GM18870 (cell line): ENCODE data around the gene SLC48A1.

ENCODE experiments used
- ATAC-seq: cut with Tn5 transposase; IDR thresholded peaks from one replicate; pipeline ENCODE4 v1.9.1; 2021; ENCODE audit warnings: moderate library complexity; ENCODE audit not compliant: unreplicated experiment

SLC48A1 gene

DNA sequence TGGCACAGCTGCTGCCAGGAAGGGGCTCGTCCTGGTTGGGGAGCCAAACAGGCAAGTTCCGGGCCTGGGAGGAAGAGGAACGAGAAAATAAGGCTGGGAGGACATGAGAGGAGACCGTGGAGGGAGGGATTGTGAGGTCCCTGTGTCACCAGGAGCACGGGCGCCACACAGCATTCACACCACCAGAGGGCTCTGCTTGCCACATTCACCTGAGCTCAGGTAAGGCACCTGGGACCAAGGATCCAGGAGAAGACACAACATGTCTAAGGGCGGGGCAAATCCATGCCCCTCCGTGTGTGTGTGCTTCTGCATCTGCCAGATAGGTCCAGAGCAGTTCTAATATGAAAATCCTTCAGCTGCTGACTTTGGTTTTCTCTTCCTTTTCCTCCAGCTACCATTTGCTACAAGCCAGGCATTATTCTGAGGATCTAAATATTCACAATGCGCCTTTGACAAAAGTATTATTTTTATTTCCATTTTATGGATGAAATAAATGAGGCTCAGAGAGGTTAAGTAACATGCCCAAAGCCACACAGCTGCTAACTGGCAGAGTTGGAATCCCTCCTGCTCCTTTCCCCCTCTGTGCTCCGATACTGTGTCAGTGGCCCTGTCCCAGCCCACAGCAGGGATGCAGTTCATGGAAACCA, 28.9 kb upstream of the SLC48A1 start:
- no peak for ATAC-seq

- ATAC-seq, result no peak
Observed at GRCh38 chr12:47744778-47745436, 28.1 kb upstream of the SLC48A1 start.

DNA sequence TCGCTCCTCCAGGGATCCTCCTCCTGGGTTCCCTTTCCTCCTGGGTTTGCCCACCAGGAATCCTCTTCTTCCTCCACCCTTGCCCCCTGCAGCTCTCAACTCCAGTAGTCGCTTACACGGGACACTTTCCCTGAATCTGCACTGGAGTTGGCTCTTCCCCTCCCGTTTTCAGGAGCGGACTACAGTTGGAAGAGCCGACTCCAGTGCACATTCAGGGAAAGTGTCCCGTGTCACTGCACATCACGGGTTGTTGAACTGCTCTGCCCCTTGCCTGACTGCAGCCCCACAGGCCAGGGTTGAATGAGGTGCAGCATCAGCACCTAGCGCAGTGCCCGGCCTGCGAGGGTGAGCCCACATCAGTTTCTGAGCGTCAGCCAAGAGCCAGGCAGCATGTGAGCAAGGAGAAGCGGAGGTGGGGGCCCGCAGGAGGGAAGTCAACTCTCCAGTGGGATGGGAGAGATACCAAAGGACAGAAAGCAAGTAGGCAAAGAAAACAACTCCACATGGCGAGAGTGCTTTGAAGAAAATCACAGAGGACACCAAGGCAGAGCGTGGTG, 27.5 kb upstream of the SLC48A1 start:
- ATAC-seq, result no peak

DNA sequence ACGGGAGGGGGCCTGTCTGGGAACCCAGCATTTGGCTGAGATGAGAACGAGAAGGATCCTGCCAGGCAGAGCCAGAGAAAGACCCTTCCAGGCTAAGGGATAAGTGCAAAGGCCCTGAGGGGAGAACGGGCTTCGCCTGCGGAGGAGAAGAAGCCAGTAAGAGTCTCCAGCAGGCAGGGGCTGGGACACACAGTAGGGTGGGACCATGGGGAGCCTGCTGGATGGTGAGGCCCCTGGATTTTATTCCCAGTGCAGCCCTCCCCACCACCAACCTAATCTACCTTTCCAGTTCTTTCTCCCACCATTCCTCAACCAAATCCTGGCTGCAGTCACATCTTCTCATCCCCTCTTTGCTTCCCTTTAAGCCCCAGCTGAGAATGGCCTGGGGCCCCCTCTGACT, 27.0 kb upstream of the SLC48A1 start:
- no peak for ATAC-seq

DNA sequence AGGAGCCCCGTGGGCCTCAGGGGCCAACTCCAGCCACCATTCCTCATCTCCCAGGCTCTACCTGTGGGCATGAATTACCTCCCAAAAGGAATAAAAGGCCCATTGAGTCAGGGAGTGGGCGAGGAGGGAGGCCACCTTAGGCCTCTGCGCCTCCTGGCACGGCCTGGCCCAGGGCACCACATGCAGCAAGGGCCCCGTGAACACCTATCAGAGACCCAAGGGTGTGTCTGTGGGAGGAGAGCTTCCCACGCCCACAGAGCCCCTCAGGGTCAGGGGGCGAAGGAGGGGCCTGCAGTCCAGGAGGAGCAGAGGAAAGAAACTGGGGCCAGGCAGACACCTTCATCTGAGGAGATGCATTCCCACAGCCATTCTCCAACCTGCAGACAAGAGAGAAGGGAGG, 26.5 kb upstream of the SLC48A1 start:
- no peak for ATAC-seq

- ATAC-seq, result no peak
Observed at GRCh38 chr12:47747126-47747525, 25.9 kb upstream of the SLC48A1 start.

DNA sequence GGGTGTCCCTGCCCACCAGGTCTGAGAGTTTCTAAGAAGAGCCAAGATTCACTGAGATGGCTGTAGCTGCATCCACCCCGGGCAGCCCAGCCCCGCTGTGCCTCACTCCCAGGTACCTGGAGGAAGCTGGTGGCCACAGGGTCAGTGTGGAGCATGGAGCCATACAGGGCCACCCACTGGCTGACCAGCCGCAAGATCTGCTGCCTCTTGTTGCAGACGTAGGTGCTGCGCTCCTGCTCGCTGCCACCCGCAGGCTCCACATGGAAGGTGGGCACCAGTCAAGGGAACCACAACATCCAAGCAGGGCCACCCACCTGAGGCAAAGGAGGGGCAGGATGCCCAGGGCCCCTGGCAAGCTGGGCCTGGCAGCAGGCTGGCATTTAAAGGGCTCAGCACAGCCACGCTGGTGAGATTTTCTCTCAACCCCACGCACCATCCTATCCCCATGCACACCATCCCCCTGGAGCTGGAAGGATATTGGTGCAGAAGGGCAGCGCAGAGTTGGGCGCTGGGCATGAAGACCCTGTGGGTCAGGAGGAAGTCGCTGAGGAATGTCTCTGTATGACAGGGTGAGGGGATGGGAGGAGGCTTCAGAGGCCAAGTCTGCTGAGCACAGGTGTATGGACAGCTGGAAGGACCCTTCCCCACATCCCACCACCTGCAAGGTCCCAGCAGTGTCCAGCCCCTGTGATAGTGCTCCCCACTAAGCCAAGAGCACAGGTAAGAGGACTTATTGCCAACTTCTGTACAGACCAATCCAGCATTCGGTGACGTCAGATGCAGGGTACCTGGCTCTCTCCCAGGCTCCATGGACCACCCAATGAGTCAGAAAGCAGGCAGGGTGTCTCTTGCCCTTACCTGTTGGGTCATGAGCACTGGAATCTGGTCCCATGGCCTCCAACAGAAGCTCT, 25.2 kb upstream of the SLC48A1 start:
- no peak for ATAC-seq

- no peak for ATAC-seq
Observed at GRCh38 chr12:47748507-47748828, 24.6 kb upstream of the SLC48A1 start.

GRCh38 chr12:47748899-47749298, 24.1 kb upstream of the SLC48A1 start:
- no peak for ATAC-seq

- ATAC-seq, result no peak
Observed at GRCh38 chr12:47750229-47750798, 22.7 kb upstream of the SLC48A1 start.

GRCh38 chr12:47750916-47751470, 22.0 kb upstream of the SLC48A1 start:
- ATAC-seq, result no peak

DNA sequence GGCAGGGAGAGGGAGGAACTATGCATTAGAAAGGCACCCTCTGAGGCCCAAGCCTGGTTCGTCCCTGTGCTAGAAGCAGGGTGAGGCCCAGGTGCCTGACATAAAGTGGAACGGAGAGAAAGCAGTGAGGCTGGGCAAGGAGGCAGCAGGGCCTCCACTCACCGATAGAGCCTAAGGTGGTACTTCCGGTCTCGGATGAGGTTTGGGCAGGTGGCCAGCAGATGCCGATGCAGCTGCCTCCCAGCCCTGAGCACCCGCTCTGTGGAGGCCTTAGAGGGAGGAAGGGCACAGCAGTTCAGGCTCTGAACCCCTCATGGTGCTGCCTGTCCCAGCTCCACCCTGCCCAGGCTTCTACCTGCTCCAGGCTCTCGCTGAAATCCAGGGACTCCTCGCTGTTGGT, 21.5 kb upstream of the SLC48A1 start:
- ATAC-seq, result no peak

DNA sequence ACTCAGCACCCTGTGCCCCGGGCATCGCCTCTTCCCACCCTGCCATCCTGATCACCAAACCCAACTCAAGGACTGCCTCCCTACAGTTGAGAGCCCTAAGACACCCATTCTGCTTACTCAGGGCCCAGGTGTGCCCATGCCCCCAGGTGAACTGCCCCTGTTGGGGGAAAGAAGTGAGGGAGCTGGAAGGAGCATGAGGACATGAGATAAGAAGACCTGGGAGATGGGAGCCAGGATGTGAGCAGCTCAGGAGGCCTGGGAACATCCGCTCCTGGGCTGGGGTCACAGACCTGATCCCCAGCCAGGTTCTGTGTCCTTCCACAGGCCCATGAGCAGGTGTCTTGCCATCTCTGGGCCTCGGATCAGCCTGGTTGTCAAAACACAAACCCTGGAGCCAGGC, 20.9 kb upstream of the SLC48A1 start:
- no peak for ATAC-seq

DNA sequence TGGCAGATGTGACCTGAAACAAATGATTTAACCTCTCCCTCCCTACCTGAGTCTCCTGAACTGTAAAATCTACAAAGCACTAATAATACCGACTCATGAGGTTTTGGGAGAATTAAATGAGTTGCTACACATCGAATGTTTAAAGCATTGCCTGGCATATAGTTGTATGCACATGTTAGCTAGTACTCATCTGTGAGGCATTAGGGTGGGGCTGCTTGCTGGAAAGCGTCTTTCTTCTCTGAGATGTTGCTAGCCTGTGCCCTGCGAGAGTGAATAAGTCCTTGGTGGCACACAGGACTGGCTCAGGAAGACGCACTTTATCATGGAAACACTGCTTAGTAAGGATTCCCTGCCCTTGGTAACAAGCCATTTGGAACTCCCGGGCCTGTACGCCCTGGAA, 20.5 kb upstream of the SLC48A1 start:
- no peak for ATAC-seq

- ATAC-seq, result no peak
Observed at GRCh38 chr12:47753021-47754001, 19.7 kb upstream of the SLC48A1 start.

- no peak for ATAC-seq
Observed at GRCh38 chr12:47754126-47754525, 18.9 kb upstream of the SLC48A1 start.

DNA sequence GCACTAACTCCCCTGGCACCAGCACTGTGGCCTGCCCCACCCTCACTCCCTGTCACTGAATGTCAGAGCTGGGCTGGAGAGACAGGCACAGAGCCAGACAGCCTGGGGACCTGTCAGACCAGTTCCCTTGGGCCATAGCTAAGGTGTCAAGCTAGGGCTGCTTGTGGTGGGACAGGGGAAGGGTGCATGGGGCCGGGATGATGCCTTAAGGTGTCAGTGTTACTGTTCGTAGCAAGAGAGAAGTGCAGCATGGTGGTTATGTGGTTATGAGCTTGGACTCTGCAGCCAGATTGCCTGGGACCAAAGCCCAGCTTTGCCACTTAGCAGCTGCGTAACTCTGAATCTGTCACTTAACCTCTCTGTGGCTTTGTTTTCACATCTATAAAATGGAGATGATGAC, 18.2 kb upstream of the SLC48A1 start:
- ATAC-seq, result no peak

GRCh38 chr12:47755655-47756562, 17.1 kb upstream of the SLC48A1 start:
- ATAC-seq, result peak; percentile 82

DNA sequence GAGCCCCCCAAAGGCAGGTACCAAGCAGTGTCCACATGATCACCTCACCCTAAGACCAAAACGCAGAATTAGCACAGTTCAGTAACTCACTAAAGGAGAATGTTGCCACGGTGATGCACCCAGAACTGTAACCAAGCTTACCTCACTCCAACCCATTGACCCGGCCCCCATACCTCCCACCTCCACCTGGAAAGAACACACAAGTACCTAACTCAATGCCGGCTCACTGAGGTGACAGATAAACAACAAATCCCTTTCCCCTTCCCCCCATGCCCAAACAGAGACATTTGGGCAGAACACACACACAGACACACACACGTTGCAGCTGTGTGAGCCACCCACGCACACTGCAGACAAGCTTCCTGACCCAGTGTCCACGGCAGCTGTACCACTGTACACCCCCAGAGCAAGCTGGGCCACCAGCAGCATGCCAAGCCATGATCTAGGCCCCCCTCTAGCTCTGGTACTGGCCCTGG, 15.6 kb upstream of the SLC48A1 start:
- ATAC-seq, result no peak
